Mucosa of stomach (tissue), 1 donor: ENCODE data around the gene CD48.
"Not testable (repeated sequence)": the region's sequence is repeated elsewhere in the genome, so short reads cannot be mapped to it uniquely, and the experiment has no call there.

ENCODE experiments used
- H3K27me3 ChIP-seq: one replicate; pipeline ENCODE4 v1.7.0; 2013; ENCODE audit warnings: mild to moderate bottlenecking, low read length; ENCODE audit not compliant: control insufficient read depth, insufficient read depth
- H3K36me3 ChIP-seq: one replicate; pipeline ENCODE4 v1.7.0; 2013; ENCODE audit warnings: low read length; ENCODE audit not compliant: control insufficient read depth, insufficient read depth
- H3K4me1 ChIP-seq: one replicate; pipeline ENCODE4 v1.7.0; 2013; ENCODE audit warnings: mild to moderate bottlenecking, low read length; ENCODE audit not compliant: control insufficient read depth, insufficient read depth
- H3K4me3 ChIP-seq: one replicate; pipeline ENCODE4 v1.7.0; 2013; ENCODE audit warnings: low read length
- H3K9ac ChIP-seq: one replicate; pipeline ENCODE4 v1.7.0; 2013; ENCODE audit warnings: mild to moderate bottlenecking, low read length, moderate library complexity
- H3K9me3 ChIP-seq: one replicate; pipeline ENCODE4 v1.7.0; 2013; ENCODE audit warnings: mild to moderate bottlenecking, low read length, moderate library complexity; ENCODE audit not compliant: control insufficient read depth
- donor health status: Pancreatic carcinoma.

Gene CD48

GRCh38 chr1:160739098-160739511 is 27.5 kb upstream of the CD48 start, which contains the start of gene SLAMF7:
SLAMF7 (plus strand) TSS chr1:160739247; CDS start chr1:160739302, 55 bp downstream.
- H3K9ac ChIP-seq = no peak within 1 kb of the TSS
- H3K9me3 ChIP-seq = no peaks in the 10 kb centered on the region
- H3K4me1 ChIP-seq = no peaks in the 10 kb centered on the region
- no peak within 1 kb of the TSS for H3K4me3 ChIP-seq
- H3K27me3 ChIP-seq = no peaks in the 10 kb centered on the region
- no peaks in the 10 kb centered on the region for H3K36me3 ChIP-seq

GRCh38 chr1:160738271-160738670 is 26.6 kb upstream of the CD48 start:
- no peaks in the 10 kb centered on the region for H3K27me3 ChIP-seq
- no peak overlapping the region for H3K9ac ChIP-seq
- H3K4me1 ChIP-seq = no peaks in the 10 kb centered on the region
- no peaks in the 10 kb centered on the region for H3K36me3 ChIP-seq
- no peak overlapping the region for H3K4me3 ChIP-seq
- no peaks in the 10 kb centered on the region for H3K9me3 ChIP-seq

- Histone ChIP-seq H3K4me3 (no peak overlapping the region), H3K36me3 (no peaks in the 10 kb centered on the region), H3K9ac (no peak overlapping the region), H3K9me3 (no peaks in the 10 kb centered on the region), H3K4me1 (no peaks in the 10 kb centered on the region), H3K27me3 (no peaks in the 10 kb centered on the region)
Measured at GRCh38 chr1:160734301-160734700, 22.7 kb upstream of the CD48 start.

GRCh38 chr1:160733898-160734297 is 22.3 kb upstream of the CD48 start:
- Histone ChIP-seq H3K9ac (no peak overlapping the region), H3K36me3 (no peaks in the 10 kb centered on the region), H3K9me3 (no peaks in the 10 kb centered on the region), H3K27me3 (no peaks in the 10 kb centered on the region), H3K4me1 (no peaks in the 10 kb centered on the region), H3K4me3 (no peak overlapping the region)

GRCh38 chr1:160731990-160732389 is 20.4 kb upstream of the CD48 start:
- Histone ChIP-seq H3K9ac (no peak overlapping the region), H3K4me1 (no peaks in the 10 kb centered on the region), H3K27me3 (no peaks in the 10 kb centered on the region), H3K36me3 (no peaks in the 10 kb centered on the region), H3K9me3 (no peaks in the 10 kb centered on the region), H3K4me3 (no peak overlapping the region)

GRCh38 chr1:160731564-160731963 is 19.9 kb upstream of the CD48 start:
- H3K36me3 ChIP-seq, H3K9ac ChIP-seq, H3K4me3 ChIP-seq, H3K4me1 ChIP-seq, H3K27me3 ChIP-seq, H3K9me3 ChIP-seq: not testable (repeated sequence)

GRCh38 chr1:160727316-160727640 is 15.7 kb upstream of the CD48 start:
- no peaks in the 10 kb centered on the region for H3K27me3 ChIP-seq

GRCh38 chr1:160726498-160727315 is 15.1 kb upstream of the CD48 start:
- no peaks in the 10 kb centered on the region for H3K9me3 ChIP-seq
- peaks cover 8% of the 10 kb centered on the region for H3K4me1 ChIP-seq
- no peak overlapping the region for H3K4me3 ChIP-seq
- H3K9ac ChIP-seq = no peak overlapping the region
- no peaks in the 10 kb centered on the region for H3K36me3 ChIP-seq
- H3K27me3 ChIP-seq = no peaks in the 10 kb centered on the region

More at GRCh38 chr1:160727316-160727640, 15.7 kb upstream of the CD48 start:
- H3K36me3 ChIP-seq = no peaks in the 10 kb centered on the region
- no peaks in the 10 kb centered on the region for H3K9me3 ChIP-seq
- no peak overlapping the region for H3K9ac ChIP-seq
- no peak overlapping the region for H3K4me3 ChIP-seq
- H3K4me1 ChIP-seq = peaks cover 8% of the 10 kb centered on the region

- no peaks in the 10 kb centered on the region for H3K27me3 ChIP-seq
- H3K36me3 ChIP-seq = no peaks in the 10 kb centered on the region
- no peaks in the 10 kb centered on the region for H3K9me3 ChIP-seq
- H3K4me3 ChIP-seq = no peak overlapping the region
- H3K9ac ChIP-seq = no peak overlapping the region
- H3K4me1 ChIP-seq = peaks cover 8% of the 10 kb centered on the region
Measured at GRCh38 chr1:160726114-160726497, 14.5 kb upstream of the CD48 start.

GRCh38 chr1:160724465-160725242 is 13.0 kb upstream of the CD48 start:
- H3K4me1 ChIP-seq = peaks cover 8% of the 10 kb centered on the region

GRCh38 chr1:160723332-160723731 is 11.7 kb upstream of the CD48 start:
- peaks cover 8% of the 10 kb centered on the region for H3K4me1 ChIP-seq

More at GRCh38 chr1:160724465-160725242, 13.0 kb upstream of the CD48 start:
- H3K9ac ChIP-seq = no peak overlapping the region
- no peaks in the 10 kb centered on the region for H3K9me3 ChIP-seq
- no peaks in the 10 kb centered on the region for H3K27me3 ChIP-seq
- no peak overlapping the region for H3K4me3 ChIP-seq
- H3K36me3 ChIP-seq = no peaks in the 10 kb centered on the region

GRCh38 chr1:160722726-160723125 is 11.1 kb upstream of the CD48 start:
- no peaks in the 10 kb centered on the region for H3K27me3 ChIP-seq
- H3K4me1 ChIP-seq = peaks cover 8% of the 10 kb centered on the region
- no peak overlapping the region for H3K9ac ChIP-seq
- H3K36me3 ChIP-seq = no peaks in the 10 kb centered on the region
- H3K9me3 ChIP-seq = no peaks in the 10 kb centered on the region
- no peak overlapping the region for H3K4me3 ChIP-seq

More at GRCh38 chr1:160723332-160723731, 11.7 kb upstream of the CD48 start:
- H3K36me3 ChIP-seq = no peaks in the 10 kb centered on the region
- H3K9ac ChIP-seq = no peak overlapping the region
- no peaks in the 10 kb centered on the region for H3K27me3 ChIP-seq
- H3K9me3 ChIP-seq = no peaks in the 10 kb centered on the region
- no peak overlapping the region for H3K4me3 ChIP-seq
